COR-L47 (cell line): Measurements from ENCODE around the gene WDR89.
"Not testable (repeated sequence)": the region's sequence is repeated elsewhere in the genome, so short reads cannot be mapped to it uniquely, and the experiment has no call there.

Experiments used
- DNase-seq: peaks from one replicate; lab custom pipeline; 2025; lab: John Stamatoyannopoulos, UW

Gene WDR89, protein sequence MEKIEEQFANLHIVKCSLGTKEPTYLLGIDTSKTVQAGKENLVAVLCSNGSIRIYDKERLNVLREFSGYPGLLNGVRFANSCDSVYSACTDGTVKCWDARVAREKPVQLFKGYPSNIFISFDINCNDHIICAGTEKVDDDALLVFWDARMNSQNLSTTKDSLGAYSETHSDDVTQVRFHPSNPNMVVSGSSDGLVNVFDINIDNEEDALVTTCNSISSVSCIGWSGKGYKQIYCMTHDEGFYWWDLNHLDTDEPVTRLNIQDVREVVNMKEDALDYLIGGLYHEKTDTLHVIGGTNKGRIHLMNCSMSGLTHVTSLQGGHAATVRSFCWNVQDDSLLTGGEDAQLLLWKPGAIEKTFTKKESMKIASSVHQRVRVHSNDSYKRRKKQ

DNA sequence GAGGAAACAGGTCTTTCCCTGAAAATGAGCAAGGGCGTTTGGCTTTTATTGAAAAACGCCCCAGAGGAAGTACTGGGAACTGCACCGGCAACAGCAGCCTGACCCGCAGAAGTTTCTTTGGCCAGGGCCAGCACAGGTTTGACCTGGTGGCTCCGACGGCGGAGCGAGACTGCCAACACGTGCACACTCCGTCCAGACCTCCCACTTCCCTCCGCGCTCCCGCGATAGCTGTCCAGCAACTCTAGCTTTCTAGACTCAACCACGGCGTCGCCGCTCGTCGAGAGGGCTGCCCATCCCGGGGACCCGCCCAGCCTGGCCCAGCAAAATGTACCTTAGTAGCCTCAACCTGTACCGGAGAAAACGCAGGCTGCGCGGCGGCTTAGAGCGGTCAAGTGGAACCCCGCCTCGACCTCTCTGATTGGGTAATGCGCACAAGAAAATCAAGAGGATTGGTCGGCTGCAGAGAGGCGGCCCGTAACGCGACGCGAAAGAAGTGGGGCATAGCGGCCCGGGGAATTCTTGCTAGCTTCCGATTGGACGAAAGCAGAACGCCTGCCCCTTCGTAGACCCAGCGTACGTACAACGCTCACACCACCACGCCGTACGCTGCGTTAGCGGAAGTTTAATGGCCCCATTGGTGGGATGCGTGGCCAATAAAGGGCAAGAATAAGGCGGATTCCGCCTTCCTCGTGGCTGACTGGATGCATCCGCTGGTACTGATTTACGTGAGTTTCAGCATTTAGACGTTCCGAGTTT is at the start of gene WDR89:
WDR89 (minus strand) TSS at position 399 of the 756 bp plus-strand sequence. CDS start 41,929 bp downstream, outside the sequence.
- DNase-seq, result peak; percentile 99

DNA sequence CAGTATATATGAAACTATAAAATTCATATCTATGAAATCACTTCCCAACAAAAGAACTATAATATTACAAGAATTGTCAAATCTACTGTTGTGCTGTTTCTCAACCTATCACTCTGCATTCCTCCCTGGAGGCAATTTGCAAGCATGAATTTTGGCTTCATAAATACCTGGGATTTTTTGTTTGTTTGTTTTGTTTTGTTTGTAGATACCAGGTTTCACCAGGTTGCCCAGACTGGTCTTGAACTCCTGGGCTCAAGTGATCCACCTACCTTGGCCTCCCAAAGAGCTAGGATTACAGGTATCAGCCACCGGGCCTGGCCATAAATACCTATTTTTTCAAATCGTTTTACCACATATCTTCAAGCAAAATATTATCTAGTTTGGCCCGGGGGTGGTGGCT is 47.5 kb upstream of the WDR89 start:
- DNase-seq, result no peak

DNA sequence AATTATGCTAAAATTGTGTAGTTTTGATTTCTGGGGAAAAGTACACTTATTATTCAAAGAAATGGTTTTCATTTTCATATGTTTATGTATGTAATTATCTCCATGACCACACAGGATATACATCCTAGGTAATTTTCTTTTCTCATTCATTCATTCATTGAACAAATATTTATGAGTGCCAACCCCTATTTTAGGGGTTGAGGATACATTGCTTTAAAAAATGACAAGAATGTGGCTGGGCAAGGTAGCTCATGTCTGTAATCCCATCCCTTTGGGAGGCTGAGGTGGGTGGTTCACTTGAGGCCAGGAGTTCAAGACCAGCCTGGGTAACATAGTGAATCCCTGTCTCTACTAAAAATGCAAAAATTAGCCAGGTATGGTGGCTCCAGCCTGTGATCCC is 45.3 kb upstream of the WDR89 start:
- DNase-seq, result no peak

DNA sequence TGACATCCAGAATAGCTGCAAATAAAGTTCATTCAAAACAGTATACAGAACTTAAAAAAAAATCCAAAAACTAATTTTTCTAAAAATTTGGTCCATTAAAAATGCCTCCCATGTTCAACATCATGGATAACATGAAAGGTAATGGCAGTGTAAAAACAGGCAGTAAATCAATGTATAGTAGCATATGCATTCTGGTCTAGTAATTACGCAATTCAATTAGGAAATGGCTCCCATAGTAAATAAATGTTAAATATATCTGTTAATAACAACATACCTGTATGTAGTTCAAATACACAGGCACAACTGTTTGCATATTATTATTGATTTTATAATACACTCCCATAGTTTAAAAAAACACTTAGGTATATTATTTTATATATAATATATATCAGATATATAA is 43.7 kb upstream of the WDR89 start:
- no peak for DNase-seq

DNA sequence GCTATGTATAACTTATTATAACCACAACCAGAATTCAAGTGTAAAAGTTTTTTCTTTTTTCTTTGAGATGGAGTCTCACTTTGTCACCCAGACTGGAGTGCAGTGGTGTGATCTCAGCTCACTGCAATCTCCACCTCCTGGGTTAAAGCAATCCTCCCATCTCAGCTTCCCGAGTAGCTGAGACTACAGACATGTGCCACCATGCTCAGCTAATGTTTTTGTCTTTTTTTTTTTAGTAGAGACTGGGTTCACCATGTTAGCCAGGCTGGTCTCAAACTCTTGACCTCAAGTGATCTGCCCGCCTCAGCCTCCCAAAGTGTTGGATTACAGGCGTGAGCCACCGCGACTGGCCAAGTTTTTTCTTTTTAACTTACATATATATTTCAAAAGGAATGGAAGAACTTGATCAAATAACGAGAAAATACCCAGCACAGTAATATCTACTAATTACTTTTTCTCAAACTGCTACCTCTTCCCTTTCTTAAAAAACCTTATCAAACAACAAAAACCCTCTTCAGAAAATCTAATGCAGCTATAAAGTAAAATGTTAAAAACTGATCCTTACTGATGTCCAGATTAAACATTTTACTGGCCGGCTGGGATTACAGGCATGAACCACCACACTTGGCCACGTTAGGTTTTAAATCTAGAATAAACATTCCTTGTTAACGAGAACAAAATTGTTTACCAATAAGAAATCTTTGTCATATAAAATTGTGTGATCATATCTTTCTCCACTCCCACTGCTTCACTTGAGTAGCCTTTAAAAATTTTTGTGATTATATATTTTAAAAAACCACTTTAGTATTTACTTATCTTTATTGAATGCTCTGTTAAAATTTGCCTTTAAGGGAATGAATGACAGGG is 41.3 kb upstream of the WDR89 start:
- no peak for DNase-seq

DNA sequence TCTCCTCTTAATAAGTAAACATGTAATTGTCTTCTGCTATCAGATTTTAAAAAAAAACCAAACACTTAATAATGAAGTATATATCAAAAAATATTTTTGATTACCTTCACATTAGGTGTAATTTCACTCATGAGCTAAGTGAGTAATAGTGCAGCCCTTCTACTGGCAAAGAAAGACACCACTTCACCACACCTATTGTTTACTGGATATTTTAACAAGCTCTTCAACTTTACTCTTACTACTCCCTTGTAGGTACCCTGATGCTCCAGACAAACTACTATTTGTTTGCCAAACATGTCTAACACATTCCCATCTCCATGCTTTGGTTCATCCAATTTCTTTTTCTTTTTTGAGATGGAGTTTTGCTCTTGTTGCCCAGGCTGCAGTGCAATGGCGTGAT is 36.9 kb upstream of the WDR89 start:
- DNase-seq, result no peak

DNA sequence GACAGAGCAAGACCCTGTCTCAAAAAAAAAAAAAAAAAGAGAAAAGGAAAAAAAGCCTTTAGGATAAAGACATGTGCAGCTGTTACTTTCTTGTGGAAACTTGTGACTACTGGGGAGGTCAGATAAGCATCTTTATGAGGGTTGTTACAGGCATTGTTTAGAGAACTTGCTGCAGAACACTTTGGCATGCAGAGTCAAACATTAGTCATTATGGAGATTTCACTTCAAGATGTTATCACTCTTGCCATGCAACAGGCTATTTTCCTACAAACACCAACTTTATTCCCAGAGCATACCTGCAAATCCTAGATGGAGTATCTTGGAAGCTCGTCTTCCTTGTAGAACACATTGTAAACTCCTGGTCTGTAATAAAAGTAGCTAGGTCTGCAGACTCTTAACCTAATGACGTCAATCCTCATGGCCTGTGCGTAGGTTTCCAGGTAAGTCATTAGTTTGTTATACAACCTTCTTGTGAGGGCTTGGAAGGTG is 36.3 kb upstream of the WDR89 start:
- DNase-seq, result no peak

DNA sequence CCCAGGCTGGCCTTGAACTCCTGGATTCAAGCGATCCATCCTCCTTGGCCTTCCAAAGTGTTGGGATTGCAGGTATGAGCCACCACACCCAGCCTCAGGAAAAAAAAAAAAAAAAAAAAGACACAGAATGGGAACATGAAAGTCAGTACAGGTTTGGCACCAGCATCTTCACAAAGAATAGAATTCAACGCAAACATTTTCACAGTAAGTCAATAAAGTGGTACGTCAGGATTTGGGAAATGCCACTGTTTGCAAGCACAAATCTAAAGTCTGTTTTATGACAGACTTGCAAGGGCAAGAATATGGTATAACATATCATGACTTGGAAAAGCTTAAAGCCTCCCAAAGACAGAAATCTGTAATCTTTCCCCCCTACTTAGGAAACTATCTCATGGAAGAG is 34.9 kb upstream of the WDR89 start:
- no peak for DNase-seq

DNA sequence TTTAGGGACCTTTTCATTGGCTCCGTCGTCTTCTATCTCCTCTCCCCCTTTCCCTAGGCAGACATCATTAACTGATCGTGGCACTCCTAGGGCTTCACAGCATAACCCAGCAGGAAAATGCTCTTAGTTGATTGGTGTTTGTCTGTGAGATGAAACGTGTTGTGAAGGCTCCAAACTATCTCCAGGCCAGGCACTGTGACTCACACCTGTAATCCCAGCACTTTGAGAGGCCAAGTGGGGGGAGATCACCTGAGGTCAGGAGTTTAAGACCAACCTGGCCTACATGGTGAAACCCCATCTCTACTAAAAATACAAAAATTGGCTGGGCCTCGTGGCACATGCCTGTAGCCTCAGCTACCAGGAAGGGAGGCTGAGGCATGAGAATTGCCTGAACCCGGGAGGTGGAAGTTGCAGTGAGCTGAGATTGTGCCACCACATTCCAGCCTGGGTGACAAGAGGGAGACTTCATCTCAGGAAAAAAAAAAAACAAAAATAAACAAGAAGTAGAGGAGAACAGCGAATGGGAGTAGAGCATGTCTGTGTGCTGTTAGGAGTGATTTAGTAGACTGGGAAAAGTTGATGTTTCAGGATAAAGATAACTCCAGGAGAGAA is 32.3 kb upstream of the WDR89 start:
- no peak for DNase-seq

DNA sequence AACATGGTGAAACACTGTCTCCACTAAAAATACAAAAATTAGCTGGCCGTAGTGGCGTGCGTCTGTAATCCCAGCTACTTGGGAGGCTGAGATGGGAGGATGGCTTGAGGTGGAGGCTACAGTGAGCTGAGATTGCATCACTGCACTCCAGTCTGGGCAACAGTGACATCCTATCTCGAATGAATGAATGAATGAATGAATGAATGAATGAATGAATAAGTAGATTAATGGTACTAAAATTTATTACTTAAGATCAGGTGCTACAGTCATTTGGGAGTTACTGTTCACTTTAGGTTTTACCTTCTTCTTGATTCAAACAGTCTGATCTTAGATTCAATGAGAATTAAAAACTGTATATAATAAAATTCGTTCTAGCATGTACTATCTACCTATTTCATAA is 31.6 kb upstream of the WDR89 start:
- no peak for DNase-seq

DNA sequence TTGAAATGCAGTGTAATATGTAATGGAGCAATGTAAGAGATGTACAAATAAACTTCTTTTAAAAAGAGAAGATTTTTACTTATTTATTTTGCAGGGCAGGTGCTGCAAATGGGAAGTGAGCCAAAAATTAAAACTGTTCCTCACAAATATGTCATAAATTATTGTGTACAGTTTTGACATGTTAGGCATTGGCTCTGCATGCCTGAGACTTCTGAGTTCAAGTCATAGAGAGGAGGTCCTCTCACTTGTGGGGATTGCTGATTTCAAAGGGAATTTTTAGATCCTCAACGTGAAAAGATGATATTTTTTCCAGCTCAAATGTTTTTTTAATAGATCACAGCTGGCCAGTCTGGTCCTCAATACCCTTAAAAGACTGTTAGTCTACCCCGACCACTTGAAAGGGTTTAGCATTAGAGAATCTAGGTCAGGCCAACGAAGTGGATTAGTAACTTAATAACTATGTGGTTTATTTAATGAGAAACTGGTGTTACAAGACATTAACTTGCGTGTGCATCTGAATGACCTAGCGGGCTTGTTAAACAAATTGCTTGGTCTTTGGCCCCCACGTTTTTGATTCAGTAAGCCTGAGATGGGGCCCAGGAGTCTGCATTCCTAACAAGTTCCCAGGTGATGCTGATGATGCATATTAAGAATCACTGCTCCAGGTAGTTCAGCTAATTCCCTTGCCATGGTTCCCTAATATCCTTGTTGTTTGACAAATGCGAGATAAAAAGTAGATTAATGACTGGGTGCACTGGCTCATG is 30.9 kb upstream of the WDR89 start:
- DNase-seq, result no peak

DNA sequence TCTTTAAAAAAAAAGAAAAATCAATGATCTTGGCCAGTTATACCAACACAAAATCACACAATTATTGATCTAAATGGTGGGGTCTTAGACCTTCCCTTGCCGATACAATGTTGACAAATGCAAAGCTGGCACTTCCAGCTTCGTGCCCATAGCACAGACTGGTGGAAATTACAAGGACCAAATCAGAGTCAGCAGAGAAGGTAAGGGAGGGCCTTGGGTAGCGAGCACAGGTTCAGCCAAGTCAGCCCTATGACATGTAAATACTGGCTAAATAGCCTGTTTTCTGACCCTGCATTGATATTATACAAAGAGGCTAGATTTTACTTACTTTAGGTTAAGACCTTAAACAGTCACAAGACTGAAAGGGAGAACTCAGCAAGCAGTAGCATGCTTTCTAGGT is 30.3 kb upstream of the WDR89 start:
- no peak for DNase-seq

DNA sequence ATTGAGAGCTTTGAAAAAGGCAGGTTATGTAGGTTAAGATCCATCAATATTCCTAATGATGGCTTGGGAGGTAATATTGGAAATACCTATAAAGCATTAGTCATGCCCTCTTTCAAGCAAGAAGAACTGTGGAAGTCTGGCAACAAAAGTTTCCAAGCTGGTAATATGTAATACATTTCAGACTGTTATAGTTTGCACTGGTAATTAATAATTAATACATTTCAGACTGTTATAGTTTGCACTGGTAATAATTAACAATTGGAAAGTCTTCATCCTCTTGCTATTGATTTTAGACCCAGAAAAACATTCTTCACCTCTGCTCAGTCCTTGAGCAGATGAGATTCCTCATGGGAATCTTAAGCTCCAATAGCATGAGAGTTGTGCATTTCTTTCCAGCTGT is 29.0 kb upstream of the WDR89 start:
- DNase-seq, result no peak

DNA sequence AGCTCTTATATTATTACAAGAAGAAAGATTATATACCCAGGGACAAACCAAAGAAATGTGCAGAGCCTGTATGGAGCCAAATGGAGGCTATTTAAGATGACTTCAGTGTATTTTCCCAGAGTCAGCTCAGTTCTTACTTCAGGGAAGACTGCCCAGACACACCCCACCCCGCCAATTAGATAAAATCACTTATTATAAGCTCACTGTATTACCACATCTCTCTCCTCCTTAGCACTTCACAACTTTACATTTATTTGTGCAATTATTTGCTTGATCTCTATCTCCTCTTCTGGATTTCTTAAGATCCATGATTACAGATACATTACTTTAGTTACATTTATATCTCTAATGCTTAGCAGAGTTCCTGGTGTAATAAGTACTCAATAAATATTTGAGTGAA is 24.7 kb upstream of the WDR89 start:
- DNase-seq, result no peak

DNA sequence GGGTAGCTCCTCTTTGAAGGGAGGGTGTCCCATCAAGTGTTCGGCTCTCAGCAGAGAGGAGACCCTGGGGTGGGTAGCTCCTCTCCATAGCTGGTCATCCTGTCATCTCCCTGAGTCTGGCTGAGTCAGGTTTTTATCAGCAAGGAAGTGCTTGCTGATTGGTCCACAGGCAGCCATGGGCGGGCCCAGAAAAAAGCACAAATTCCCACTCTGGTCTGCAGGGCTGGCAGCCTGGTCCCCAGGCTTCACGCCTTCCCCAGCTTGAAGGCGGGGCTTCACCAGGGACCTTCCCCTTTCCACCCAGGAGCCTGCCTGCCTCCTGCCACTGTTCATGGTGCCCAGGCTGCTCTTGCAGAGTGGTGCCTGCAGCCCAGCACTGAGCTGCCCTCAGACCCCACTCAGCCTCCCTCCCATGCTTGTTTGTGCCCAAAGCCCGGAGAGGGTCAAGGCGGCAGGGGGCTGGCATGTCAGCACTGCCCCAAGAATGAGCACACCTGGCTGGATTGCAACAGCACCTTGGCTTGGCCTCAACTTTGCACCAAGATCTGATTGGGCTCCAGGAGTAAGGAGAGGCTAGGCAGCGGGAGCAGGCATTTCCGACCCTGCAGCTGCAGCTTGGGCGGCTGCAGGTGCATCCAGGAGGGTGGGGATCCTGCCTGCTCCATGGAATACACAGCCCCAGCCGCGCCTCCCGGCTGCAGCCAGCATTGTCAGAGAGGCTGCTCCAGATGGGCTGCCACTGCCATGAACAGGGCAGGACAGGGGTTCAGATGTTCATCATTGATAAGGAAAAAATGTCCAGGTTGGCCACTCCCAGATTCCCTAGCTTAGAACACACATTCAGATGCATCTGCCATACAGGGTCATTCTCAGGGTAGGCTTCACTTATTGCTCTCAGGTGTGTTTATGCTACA is 22.0 kb upstream of the WDR89 start:
- no peak for DNase-seq

DNA sequence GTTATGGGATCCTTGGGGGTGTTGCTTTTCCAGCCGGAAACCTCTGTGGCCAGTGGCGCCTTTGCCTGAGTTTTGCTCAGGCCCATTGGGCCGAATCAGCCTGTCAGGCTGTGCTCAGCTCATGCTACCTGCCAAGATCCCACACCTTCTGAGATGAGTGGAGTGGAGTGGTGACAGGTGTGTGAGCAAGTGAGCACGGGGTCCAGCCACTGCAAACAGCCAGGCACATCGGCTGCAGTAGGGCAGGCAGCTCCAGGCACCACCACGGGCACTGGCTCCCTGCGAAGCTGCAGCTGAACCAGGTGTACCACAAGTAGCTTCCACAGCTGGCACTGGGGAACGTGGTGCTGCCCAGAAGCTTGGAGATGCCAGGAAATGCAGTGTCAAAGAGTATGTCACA is 21.1 kb upstream of the WDR89 start:
- no peak for DNase-seq

DNA sequence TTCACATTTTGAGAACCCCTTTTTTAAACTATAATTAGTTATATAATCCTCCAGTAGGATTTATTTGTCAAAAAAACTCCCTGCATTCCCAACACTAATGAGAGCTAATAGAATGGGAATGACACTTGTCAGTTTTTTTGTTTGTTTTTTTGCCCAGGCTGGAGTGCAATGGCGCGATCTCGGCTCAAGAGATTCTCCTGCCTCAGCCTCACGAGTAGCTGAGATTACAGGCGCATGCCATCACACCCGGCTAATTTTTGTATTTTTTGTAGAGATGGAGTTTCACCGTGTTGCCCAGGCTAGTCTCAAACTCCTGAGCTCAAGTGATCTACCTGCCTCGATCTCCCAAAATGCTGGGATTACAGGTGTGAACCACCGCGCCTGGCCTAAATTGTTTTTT is 20.2 kb upstream of the WDR89 start:
- not testable (repeated sequence) for DNase-seq

DNA sequence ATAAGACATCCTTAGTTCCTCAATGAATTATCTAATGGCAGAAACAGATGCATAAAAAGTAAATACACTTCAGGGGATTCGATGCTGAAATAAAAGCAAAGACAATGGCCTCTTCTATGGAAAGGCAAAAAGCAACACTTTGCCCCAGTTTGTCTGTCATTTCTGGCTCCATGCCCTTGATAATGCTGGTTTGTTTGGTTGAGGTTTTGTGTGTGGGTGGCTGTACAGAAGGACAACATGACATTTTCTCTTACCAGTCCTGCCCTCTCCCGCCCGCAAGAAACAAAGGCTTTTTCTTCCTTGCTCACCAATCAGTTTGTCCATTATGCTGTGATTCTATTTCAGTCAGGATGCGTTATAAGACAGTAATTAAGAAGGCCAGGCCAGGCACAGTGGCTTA is 18.1 kb upstream of the WDR89 start:
- no peak for DNase-seq

DNA sequence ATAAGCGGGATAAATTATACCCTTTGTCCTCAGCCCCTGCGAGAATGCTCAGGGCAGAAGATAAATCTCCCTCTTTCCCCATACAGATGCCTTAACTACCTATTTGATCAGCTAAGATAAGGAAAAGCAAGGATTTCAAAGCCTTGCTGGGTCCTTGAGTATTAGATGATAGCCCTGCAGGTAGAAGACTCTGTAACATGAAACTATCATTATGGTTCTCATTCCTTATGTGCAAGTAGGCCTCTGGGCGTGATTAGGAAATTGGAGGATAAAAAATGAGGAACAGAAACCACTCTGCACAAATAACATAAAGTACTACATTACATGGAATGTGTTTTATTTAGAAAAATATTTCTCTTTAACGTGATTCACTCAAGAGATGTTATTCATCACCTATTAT is 14.5 kb upstream of the WDR89 start:
- DNase-seq, result no peak

DNA sequence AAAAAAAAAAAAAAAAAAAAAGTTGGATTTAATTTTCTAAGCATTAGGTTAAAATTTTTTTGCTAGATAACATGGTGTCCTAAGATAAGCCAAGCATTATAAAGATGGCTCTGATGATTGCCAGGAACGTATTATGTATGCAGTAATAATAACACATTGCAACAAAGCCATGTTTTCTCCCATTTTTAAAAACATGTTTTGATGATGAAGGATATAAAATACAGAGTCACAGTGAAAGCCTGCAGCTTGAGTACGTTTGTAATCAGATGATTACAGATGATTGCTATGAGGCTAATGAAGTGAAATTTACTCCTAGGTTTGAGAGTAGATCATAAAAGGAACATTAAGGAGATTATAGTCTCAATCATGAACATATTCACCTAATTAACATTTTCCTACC is 13.3 kb upstream of the WDR89 start:
- DNase-seq, result no peak
